Fibroblast of pulmonary artery (primary cell): ENCODE measurements around the gene SLX4.

Experiments used
- DNase-seq: peaks from one replicate; pipeline ENCODE4 v3.0.0-alpha.2; 2010; ENCODE audit warnings: low read depth
- H3K4me3 ChIP-seq: replicated peaks from 2 replicates; pipeline ENCODE4 v1.5.1; 2011; ENCODE audit warnings: low read depth, mild to moderate bottlenecking, control low read depth, low read length, moderate library complexity
- CTCF ChIP-seq: IDR thresholded peaks from 2 replicates; pipeline ENCODE4 v1.5.1; 2011; ENCODE audit warnings: mild to moderate bottlenecking, control low read depth, low read length, inconsistent platforms; ENCODE audit errors: missing control alignments

Gene SLX4

GRCh38 chr16:3607161-3607560 lies 4.2 kb downstream of the SLX4 start:
- no peak overlapping the region for H3K4me3 ChIP-seq
- TF ChIP-seq CTCF: no peak
- no peak for DNase-seq

GRCh38 chr16:3606441-3606840 lies 5.0 kb downstream of the SLX4 start:
- TF ChIP-seq CTCF: no peak
- no peak for DNase-seq
- H3K4me3 ChIP-seq: no peak overlapping the region

GRCh38 chr16:3602320-3602653 lies 9.1 kb downstream of the SLX4 start:
- TF ChIP-seq CTCF: no peak
- H3K4me3 ChIP-seq: no peak overlapping the region
- no peak for DNase-seq

GRCh38 chr16:3601614-3602319 lies 9.6 kb downstream of the SLX4 start:
- no peak for DNase-seq

GRCh38 chr16:3599922-3600321 lies 11.5 kb downstream of the SLX4 start:
- no peak for TF ChIP-seq CTCF
- no peak overlapping the region for H3K4me3 ChIP-seq
- DNase-seq: no peak

More at GRCh38 chr16:3601614-3602319, 9.6 kb downstream of the SLX4 start:
- TF ChIP-seq CTCF: no peak
- no peak overlapping the region for H3K4me3 ChIP-seq

- no peak for DNase-seq
- no peak overlapping the region for H3K4me3 ChIP-seq
- TF ChIP-seq CTCF: no peak
These were observed 12.3 kb downstream of the SLX4 start for GRCh38 chr16:3599121-3599520.

GRCh38 chr16:3598236-3598635 lies 13.2 kb downstream of the SLX4 start:
- no peak for TF ChIP-seq CTCF
- no peak overlapping the region for H3K4me3 ChIP-seq
- DNase-seq: no peak
